Vagina (tissue), 2 donors: Measurements from ENCODE around the gene RANBP2. TPM values are rescaled to one million over a fixed set of nuclear protein-coding genes. Genes with fewer than 3 reads are reported as not detected.

Experiments used
- DNase-seq, 2 donors: peaks; one replicate each; pipeline ENCODE4 v3.0.0-alpha.2; 2017; ENCODE audit errors: extremely low spot score in 2 of 2
- H3K27ac ChIP-seq: fragments of 200-600 bp; sonication (generic); one replicate; pipeline ENCODE4 v1.5.1; 2019
- H3K27me3 ChIP-seq: fragments of 200-600 bp; sonication (generic); one replicate; pipeline ENCODE4 v1.5.1; 2019
- H3K36me3 ChIP-seq, 2 donors: fragments of 200-600 bp; sonication (generic); one replicate each; pipeline ENCODE4 v1.5.1; 2017 to 2019
- H3K4me1 ChIP-seq: fragments of 200-600 bp; sonication (generic); one replicate; pipeline ENCODE4 v1.5.1; 2019
- H3K4me3 ChIP-seq, 2 donors: fragments of 200-600 bp; sonication (generic); 1 replicate in 1 of 2; 2 replicates in 1 of 2; pipeline ENCODE4 v1.5.1; 2016 to 2019
- H3K9me3 ChIP-seq: fragments of 200-600 bp; sonication (generic); one replicate; pipeline ENCODE4 v1.5.1; 2019
- POLR2A ChIP-seq, 2 donors: fragments of 450-650 bp; IDR thresholded peaks; one replicate each; pipeline ENCODE4 v1.6.1; 2017; ENCODE audit warnings: antibody characterized with exemption in 2 of 2, mild to moderate bottlenecking in 2 of 2, moderate library complexity in 2 of 2
- POLR2AphosphoS5 ChIP-seq, 2 donors: sonication (generic); formaldehyde crosslinking; IDR thresholded peaks; one replicate each; pipeline ENCODE4 v1.9.0; 2017; ENCODE audit warnings: antibody characterized with exemption in 2 of 2, mild to moderate bottlenecking in 2 of 2, low read depth in 1 of 2; ENCODE audit not compliant: insufficient read depth in 1 of 2
- intact Hi-C: fragments of 100-400 bp; cut with DNase I; formaldehyde crosslinking; loops from one replicate; pipeline ENCODE4 v1.15.1; 2023
- total RNA-seq: library from RNA; depleted of rRNA; stranded (reverse); fragments of >200 nt; gene quantifications from one replicate; pipeline ENCODE4 v1.2.3, GENCODE V29; 2016
- TF ChIP-seq, protein P1 (sequence below), 3 experiments: fragments of 450-650 bp in 2 of 3; fragments of 200-600 bp in 1 of 3; sonication (generic) in 1 of 3; IDR thresholded peaks; one replicate each; pipeline ENCODE4 v1.5.1; 2017 to 2019; ENCODE audit warnings: antibody characterized with exemption in 3 of 3, mild to moderate bottlenecking in 2 of 3, moderate library complexity in 2 of 3

RANBP2 gene
- total RNA-seq, 1 donor from 2014 or later, result 43.5 TPM

DNA sequence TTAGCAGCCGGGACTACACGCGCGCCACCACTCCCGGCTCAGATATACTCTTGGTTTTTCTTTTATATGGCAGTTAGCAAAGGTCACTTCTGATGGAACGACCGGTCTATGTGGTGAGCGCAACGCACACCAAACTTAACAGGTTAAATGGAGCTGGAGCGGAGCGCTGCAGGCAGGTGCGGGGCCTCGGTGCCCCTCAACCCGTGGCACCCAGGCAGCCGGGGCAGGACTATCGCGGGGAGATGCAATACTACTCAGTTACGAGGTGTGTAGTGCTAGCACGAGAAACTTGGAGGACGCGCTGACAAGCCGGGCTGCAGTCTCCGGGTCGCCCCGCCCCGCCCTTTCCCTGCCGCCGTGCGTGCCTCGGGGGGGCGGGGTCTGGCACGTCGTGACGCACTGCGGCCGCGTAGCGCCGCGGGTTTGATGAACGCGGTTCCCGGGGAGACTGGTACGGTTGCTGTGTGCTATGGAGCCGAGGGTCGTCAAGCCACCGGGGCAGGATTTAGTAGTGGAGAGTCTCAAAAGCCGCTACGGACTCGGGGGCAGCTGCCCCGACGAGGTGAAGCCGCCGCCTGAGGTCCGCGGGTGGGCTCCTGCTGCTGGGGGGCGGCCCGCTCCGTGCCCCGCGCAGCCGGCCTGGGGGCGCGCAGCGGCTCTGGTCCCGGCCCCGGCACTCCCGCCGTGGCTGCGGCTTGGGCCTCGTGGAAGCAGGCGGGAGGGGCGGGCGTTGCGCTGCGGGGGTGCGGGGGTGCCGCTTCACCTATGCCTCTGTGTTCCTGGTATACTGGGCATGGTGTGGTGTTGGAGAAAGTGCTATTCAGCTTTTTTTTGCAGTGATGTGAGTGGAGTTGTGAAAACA, 67.3 kb downstream of the RANBP2 start, which contains the start of gene CCDC138:
CCDC138 (plus strand) TSS at position 418 of the 862 bp plus-strand sequence; CDS start at position 470, 52 bp downstream.
- no peaks in the 10 kb centered on the region for H3K9me3 ChIP-seq
- peak within 1 kb of the TSS; percentile 63 to 68 for H3K4me3 ChIP-seq
- TF ChIP-seq, protein P1, sequence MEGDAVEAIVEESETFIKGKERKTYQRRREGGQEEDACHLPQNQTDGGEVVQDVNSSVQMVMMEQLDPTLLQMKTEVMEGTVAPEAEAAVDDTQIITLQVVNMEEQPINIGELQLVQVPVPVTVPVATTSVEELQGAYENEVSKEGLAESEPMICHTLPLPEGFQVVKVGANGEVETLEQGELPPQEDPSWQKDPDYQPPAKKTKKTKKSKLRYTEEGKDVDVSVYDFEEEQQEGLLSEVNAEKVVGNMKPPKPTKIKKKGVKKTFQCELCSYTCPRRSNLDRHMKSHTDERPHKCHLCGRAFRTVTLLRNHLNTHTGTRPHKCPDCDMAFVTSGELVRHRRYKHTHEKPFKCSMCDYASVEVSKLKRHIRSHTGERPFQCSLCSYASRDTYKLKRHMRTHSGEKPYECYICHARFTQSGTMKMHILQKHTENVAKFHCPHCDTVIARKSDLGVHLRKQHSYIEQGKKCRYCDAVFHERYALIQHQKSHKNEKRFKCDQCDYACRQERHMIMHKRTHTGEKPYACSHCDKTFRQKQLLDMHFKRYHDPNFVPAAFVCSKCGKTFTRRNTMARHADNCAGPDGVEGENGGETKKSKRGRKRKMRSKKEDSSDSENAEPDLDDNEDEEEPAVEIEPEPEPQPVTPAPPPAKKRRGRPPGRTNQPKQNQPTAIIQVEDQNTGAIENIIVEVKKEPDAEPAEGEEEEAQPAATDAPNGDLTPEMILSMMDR (IDR thresholded peaks at IDR 0.05), result peak in 1 of 3 experiments; percentile 9
- peak; percentile 15 to 70 for TF ChIP-seq POLR2AphosphoS5 (IDR thresholded peaks at IDR 0.05; ENCODE audit: insufficient read depth in 1 of 2, low read depth in 1 of 2)
- no peak for TF ChIP-seq POLR2A (IDR thresholded peaks at IDR 0.05)
- DNase-seq, result peak in 1 of 2 donors; percentile 88
- H3K27me3 ChIP-seq, result no peaks in the 10 kb centered on the region
- peaks cover 8% of the 10 kb centered on the region for H3K4me1 ChIP-seq
- intact Hi-C loops, result no loop called here
- H3K36me3 ChIP-seq, result peaks cover 0 to 18% of the 10 kb centered on the region in 2 donors
- H3K27ac ChIP-seq, result peak within 1 kb of the TSS; percentile 87

DNA sequence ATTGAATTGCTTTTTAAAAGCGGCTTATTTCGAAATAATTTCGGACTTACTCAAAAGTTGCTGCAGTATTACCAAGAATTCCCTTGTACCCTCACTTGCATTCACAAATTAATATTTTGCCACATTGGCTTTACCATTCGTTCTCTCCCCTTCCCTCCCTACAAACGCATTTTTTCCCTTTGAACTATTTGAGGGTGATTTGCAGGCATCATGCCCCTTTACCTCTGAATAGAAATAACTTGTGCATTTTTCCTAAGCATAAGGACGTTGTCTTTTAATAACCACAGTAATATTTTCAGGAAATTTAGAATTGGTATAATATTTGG, 67.9 kb downstream of the RANBP2 start:
- TF ChIP-seq, protein P1 (IDR thresholded peaks at IDR 0.05), result no peak
- TF ChIP-seq POLR2AphosphoS5 (IDR thresholded peaks at IDR 0.05; ENCODE audit: insufficient read depth in 1 of 2, low read depth in 1 of 2) (no peak), POLR2A (IDR thresholded peaks at IDR 0.05) (no peak)
- H3K27ac ChIP-seq, result peak overlapping the region; percentile 87
- no peak for DNase-seq
- intact Hi-C loops, result no loop called here
- H3K36me3 ChIP-seq, result peaks cover 0 to 17% of the 10 kb centered on the region in 2 donors
- H3K4me3 ChIP-seq, result peak overlapping the region; percentile 63 to 68
- H3K9me3 ChIP-seq, result no peaks in the 10 kb centered on the region
- H3K4me1 ChIP-seq, result peaks cover 8% of the 10 kb centered on the region
- no peaks in the 10 kb centered on the region for H3K27me3 ChIP-seq

DNA sequence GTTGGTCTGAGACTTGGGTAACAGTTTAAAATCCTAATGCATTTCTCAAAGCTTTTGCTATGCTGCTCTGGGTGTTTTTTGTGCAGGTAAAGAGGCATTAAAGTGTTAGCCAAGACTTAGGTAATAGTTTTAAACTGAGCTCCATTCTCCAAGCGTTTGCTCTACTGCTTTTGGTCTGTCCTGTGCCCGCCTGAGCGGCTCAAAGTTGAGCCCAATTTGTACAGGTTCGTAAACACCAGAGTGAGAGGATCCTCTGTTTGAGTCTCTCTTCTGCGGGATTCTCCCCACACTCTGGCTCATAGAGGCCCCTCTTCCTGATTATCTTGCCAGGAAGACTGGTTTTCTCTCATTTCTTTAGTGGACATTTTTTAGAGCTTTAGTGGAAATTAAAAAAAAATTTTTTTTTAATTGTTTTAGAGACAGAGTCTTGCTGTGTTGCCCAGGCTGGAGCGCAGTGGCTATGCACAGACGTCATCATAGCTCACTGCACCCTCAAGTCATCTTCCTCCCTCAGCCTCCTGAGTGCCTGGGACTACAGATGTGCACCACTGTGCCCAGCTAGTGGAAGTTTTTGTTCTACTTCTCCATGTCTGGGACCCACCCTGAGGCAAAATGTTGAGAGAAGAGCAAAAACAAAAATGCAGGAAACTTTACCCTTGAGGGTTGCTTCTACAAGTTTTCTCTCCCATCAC, 83.9 kb downstream of the RANBP2 start:
- Histone ChIP-seq H3K36me3 (peaks cover 0 to 17% of the 10 kb centered on the region in 2 donors), H3K27me3 (no peaks in the 10 kb centered on the region), H3K27ac (no peak overlapping the region), H3K9me3 (no peaks in the 10 kb centered on the region), H3K4me3 (no peak overlapping the region), H3K4me1 (no peaks in the 10 kb centered on the region)
- DNase-seq, result no peak
- TF ChIP-seq POLR2A (IDR thresholded peaks at IDR 0.05) (no peak), POLR2AphosphoS5 (IDR thresholded peaks at IDR 0.05; ENCODE audit: insufficient read depth in 1 of 2, low read depth in 1 of 2) (no peak)
- TF ChIP-seq, protein P1 (IDR thresholded peaks at IDR 0.05), result no peak
- intact Hi-C loops, result no loop called here

DNA sequence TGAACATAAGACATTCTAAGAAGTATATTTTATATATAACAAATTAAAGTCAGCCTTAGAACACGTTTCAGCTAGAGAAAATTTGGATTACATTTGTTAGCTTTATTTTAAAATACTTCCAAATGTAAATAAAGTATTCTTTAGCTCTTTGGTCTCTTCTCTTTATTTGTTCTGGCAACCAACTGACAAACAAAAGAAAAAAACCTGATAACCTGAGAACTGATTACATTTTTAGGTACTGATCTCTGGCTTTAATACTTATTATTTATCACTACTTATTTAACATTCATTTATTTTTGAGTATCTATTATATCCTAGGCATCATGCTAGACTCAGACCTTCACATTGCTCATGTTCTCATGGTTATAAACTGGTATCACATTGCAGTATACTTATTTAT, 85.8 kb downstream of the RANBP2 start:
- no peak for DNase-seq
- TF ChIP-seq POLR2A (IDR thresholded peaks at IDR 0.05), result no peak
- TF ChIP-seq, protein P1 (IDR thresholded peaks at IDR 0.05), result no peak
- TF ChIP-seq POLR2AphosphoS5 (IDR thresholded peaks at IDR 0.05; ENCODE audit: insufficient read depth in 1 of 2, low read depth in 1 of 2), result no peak
- peaks cover 0 to 13% of the 10 kb centered on the region in 2 donors for H3K36me3 ChIP-seq
- peaks cover 6% of the 10 kb centered on the region for H3K9me3 ChIP-seq
- intact Hi-C loops, result no loop called here
- H3K27ac ChIP-seq, result no peak overlapping the region
- no peaks in the 10 kb centered on the region for H3K4me1 ChIP-seq
- H3K27me3 ChIP-seq, result no peaks in the 10 kb centered on the region
- no peak overlapping the region for H3K4me3 ChIP-seq
